Epithelial cell of proximal tubule (primary cell): ENCODE results near the gene CTNNBL1. TPM values are rescaled to one million over a fixed set of nuclear protein-coding genes. Genes with fewer than 3 reads are reported as not detected.

Experiments used
- DNase-seq: peaks from one replicate; pipeline ENCODE4 v3.0.0-alpha.2; 2011; ENCODE audit warnings: low read depth
- H3K4me3 ChIP-seq: 2 replicates; pipeline ENCODE4 v1.5.1; 2011; ENCODE audit warnings: low read depth, mild to moderate bottlenecking, low read length
- total RNA-seq: library from RNA; depleted of rRNA; stranded (reverse); fragments of >200 nt; gene quantifications from 2 replicates; pipeline ENCODE4 v1.2.3, GENCODE V29; 2015
- TF ChIP-seq, protein P1 (sequence below): conservative IDR thresholded peaks from 2 replicates; pipeline ENCODE4 v1.5.1; 2012; ENCODE audit warnings: low read depth, mild to moderate bottlenecking, low read length

The CTNNBL1 gene
- total RNA-seq, 1 donor from 2014 or later, result 25.6 TPM

DNA sequence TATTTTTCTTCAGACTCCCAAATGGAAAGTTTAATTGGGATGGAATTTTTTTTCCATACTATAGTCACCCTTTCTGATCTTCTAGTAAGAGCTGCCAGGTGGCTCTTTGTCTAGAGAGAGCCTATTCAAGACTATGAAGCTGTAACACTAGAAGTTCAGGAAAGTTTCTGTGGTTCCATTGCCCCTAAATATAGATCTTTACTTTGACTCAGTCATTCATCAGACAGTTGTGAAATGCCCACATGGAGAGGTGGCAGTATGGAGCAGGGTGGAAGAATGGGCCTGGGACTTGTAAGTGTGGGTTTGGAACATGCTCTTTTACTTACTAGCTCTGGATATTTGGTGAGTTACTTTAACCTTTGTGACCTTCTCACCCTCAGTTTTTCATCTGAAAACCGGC is 87.8 kb downstream of the CTNNBL1 start:
- DNase-seq, result no peak
- TF ChIP-seq, protein P1, sequence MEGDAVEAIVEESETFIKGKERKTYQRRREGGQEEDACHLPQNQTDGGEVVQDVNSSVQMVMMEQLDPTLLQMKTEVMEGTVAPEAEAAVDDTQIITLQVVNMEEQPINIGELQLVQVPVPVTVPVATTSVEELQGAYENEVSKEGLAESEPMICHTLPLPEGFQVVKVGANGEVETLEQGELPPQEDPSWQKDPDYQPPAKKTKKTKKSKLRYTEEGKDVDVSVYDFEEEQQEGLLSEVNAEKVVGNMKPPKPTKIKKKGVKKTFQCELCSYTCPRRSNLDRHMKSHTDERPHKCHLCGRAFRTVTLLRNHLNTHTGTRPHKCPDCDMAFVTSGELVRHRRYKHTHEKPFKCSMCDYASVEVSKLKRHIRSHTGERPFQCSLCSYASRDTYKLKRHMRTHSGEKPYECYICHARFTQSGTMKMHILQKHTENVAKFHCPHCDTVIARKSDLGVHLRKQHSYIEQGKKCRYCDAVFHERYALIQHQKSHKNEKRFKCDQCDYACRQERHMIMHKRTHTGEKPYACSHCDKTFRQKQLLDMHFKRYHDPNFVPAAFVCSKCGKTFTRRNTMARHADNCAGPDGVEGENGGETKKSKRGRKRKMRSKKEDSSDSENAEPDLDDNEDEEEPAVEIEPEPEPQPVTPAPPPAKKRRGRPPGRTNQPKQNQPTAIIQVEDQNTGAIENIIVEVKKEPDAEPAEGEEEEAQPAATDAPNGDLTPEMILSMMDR, result peak; percentile 13

DNA sequence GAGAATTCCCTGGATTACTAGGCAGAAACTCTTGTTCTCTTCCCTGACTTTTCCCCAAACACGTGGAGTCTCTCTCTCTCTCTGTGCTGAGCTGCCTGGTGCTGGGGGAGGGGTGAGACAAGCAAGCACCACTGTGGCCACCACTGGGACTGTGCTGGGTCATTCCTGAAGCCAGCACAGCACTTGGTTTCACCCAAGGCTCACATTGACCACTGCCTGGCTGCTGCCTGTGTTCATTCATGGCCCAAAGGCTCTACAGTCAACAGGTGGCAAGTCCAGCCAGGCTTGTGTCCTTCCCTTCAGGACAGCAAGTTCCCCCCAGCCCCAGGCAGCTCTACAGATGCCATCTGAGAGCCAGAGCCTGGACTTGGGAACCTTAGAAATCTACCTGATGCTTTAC is 92.2 kb downstream of the CTNNBL1 start:
- no peak for DNase-seq
- H3K4me3 ChIP-seq, result no peak overlapping the region
- TF ChIP-seq, protein P1, result no peak

More for the DNA sequence above, 87.8 kb downstream of the CTNNBL1 start:
- no peak overlapping the region for H3K4me3 ChIP-seq

DNA sequence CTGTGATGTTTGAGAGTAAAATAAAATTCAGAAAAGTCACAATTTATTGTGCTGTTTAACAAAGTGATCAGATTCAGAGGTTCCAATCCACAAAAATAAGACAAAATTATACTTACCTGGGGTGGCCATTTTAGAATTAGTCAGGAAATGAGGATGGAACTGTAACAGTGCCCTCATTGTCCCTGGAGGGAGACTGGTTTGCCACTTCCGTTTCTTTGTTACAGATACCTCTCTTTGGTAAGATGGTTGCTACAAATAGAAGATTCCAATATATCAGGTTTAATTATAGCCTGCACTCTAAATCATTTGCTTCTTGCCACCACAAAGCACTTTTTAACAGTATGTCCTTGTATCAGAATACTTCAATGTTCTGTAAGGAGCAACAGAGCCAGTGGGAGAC is 95.6 kb downstream of the CTNNBL1 start:
- no peak for DNase-seq
- H3K4me3 ChIP-seq, result no peak overlapping the region
- TF ChIP-seq, protein P1, result no peak

DNA sequence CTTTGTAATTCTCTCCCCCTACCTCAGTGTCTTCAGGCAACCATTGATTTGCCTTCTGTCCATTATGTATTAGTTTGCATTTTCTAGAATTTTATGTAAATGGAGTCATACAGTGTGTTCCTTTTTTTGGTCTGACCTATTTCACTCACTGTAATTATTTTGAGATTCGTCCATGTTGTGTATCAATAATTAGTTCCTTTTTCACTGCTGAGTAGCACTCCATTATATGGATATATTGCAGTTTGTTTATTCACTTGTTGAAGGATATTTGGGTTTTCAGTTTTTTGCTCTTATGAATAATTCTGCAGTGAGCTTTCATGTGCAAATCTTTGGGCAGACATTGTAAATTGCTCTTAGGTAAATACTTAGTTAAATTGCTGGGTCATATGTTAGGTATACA is 97.1 kb downstream of the CTNNBL1 start:
- no peak for DNase-seq
- TF ChIP-seq, protein P1, result no peak
- H3K4me3 ChIP-seq, result no peak overlapping the region

DNA sequence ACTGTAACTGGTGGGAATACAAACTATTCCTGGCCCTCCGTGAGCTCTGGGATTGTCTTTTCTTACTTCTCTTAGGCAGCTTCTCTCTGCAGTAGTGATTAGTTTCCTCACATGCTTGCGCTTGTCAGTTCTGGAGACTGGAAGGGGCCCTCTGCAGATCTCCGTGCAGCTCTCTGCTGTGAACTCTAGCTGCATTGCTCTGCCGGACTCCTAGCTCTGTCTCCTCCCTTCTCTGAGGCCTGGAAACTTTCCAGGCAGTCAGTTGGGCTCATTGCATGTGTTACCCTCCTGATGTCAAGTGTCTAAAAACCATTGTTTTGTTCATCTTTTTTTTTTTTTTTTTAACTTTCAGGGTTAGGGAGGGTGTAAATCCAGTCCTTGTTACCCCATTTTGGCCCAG is 102.3 kb downstream of the CTNNBL1 start:
- H3K4me3 ChIP-seq, result no peak overlapping the region
- TF ChIP-seq, protein P1, result no peak
- DNase-seq, result no peak

DNA sequence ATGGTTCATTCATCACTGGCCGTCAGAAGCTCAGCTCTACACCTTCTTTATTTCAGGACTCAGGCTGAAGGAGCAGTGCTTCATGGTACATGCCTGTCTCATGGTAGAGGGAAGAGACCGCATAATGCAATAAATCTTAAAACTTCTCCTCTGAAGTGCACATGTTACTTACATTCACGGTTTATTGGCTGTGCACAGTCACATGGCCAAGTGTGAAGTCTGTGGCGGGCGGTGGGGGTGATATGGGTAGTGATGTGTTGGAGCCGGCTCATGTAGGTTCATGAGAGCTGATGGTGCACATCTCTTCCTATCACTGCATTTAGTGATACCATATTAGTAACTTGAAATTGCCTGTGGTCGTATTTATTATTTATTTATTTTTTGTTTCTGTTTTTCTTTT is 102.9 kb downstream of the CTNNBL1 start:
- TF ChIP-seq, protein P1, result no peak
- no peak overlapping the region for H3K4me3 ChIP-seq
- no peak for DNase-seq

DNA sequence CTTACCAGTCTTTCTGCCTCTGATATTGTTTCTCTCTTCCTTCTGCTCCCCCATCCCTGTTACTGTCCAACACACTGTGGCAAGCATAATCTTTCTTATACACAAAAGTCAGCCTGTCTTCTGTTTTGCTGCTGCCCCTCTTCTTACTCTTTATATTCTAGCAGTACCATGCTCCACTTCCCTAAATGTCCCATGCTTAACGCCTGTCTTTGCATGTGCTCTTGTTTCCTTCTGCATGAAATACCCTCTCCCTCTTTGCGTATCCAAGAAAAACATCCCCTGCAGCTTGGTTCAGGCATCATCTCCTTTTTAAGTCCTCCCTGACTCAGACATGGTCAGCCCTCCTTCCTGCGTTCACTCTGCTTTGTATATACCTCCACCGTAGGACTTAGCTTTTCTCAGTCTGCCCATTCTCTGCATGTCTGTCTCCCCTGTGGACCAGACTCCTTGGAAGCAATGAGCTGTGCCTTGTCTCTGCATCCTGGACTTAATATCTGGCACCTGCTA is 103.9 kb downstream of the CTNNBL1 start:
- TF ChIP-seq, protein P1, result no peak
- no peak for DNase-seq
- H3K4me3 ChIP-seq, result no peak overlapping the region
